Retina (tissue), 1 donor: ENCODE data around the gene IFITM10.

Experiments
- DNase-seq: peaks from one replicate; pipeline ENCODE4 v3.0.0-alpha.2; 2016

Gene IFITM10

DNA sequence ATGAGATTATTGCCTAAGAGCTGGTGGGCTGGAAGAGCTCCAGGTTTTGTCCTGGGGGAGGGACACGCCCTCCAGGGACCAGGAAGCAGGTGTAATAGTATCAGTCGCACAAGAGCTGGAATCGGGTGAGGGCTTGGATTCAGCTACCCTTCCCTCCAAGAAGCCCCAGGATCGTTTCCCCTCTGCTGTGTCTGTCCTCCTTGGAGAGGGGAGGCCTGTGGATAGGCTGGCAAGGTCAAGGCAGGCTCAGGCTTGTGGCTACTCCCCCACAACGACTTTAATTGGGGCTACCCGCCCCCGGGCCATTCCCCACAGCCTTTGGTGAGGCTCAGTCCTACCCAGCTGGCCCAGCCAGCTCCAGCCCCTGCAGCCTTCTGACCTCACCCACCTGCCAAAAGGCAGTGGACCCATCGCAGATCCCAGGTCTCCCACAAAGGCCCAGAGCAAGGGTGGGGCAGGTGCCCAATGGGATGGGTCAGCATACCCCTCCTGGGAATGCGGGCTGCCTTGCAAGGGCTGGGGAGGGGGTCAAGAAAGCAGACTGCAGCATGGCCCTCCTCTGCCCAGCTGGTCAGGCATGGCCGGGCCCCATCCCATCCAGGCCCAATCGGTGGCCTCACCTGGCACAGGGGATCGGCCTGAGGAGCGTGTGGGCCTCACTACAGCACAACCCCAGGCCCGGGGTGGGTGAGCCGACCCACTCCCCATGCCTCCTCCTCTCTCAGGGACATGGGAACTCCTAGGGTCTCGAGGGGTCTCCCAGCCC, 12.3 kb upstream of the IFITM10 start:
- no peak for DNase-seq

DNA sequence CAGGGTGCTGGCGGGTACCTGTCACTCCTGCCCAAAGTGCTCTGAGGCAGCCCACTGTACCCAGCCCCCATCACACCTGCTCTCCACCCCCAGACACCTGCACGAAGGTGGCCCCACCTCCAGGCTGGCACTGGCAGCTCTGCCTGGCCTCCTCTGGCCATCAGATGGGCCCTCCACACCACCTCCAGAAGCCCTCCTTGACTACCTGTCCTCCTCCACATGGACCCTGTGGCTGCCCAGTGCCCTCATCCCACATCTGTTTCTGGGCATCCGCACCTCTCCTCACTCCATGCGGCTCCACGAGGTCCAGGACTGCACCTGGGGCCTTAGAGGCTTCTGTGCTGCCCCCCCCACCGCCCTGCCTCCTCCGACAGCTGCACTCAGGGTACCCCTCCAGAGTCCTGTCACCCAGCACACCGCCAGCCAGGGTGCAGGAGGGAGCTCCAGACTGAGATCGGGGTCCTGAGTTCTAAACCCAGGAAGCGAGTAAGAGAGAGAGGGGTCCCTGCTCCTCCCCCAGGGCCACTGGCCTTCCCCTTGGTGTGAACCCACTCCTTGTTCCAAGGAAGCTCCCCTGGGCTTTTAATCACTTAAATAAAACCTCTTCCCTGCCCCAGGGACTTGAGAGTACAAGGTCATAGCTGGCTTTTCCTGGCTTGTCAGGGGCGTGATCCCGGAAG, 11.6 kb upstream of the IFITM10 start:
- DNase-seq, result no peak

DNA sequence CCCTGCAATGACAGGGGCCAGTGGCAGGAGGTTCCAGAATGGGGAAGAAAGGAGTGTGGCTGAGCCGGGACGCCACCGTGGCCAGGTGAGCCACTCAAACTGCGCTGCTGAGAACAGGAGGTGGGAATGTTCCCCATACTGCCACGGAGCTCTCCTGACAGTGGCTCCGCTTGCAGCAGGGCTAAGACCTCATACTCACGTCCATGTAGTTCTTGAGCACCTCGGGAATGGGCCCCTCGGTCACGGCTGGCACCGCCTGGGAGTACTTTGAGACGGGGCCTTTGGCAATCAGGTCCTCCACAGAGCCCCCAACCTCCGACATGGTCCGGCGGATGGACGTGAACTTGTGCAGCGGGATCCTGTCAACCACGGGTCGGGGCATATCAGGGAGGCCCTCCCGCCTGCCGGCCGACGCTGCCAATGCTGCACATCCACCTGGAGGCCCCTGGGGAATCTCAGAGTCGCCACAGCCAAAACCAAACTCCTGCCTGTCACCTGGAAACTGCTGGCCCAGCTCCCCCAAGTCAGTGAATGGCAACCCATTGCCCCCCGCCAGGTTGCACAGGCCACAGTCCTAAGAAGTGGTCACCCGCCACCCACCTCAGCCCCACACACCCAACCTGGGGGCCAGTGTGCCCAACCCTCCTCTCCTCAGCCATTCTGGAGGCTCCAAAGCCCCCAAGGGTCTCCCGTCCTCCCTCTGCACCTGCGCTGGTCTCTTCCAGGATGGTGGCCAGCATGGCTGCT, 10.9 kb upstream of the IFITM10 start:
- no peak for DNase-seq

DNA sequence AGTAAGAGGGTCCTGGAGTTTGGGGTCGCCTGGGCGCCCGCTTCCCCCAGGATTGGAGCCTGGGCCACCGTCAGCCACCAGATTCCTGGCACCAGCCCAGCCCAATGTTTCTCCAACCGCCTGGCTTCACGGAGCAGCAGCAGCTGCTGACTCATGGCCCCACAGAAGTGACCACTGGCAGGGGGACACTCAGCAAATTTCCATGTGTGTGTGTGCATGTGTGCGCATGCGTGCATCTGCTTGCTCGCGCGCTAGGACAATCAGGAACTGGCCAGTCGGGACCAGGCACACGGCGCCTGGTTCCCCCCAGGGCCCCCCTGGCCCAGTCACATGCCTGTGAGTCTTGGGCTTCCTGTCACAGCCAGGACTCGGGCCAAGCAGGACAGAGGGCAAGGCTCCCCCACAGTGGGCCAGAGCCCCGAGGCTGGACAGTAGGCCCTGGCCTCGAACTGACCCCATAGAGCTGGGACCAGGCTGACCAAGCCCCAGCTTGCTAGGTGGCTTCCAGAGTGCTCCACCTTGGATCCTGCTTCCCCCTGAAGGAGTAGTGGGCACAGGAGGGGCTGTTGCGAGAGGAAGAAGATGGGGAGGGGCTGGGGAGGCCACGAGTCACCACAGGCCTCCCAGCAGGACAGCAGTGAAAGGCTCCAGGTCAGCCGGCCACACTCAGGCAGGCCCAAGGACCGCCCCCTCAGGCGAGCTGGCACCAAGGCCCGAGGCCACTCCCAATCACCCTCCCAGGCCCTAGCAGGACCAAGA, 10.1 kb upstream of the IFITM10 start:
- DNase-seq, result no peak

DNA sequence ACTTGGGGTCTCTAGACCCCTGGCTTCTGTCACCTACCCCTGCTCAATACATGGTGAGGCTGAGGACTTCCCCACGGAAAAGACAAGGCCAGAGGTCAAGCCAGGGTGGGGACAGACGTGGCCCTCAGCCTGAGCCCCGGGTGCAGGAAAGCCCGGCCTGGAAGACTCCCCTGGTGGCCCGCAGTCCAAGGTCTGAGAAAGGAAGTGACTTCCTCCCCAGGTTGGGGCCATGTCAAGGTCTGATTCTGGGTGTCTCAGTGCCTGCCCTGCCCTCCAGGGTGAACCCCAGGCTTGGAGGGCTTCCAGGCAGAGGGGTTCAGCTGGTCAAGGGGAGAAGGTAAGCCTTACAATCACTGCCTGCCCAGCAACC, 9.4 kb upstream of the IFITM10 start:
- DNase-seq, result no peak

DNA sequence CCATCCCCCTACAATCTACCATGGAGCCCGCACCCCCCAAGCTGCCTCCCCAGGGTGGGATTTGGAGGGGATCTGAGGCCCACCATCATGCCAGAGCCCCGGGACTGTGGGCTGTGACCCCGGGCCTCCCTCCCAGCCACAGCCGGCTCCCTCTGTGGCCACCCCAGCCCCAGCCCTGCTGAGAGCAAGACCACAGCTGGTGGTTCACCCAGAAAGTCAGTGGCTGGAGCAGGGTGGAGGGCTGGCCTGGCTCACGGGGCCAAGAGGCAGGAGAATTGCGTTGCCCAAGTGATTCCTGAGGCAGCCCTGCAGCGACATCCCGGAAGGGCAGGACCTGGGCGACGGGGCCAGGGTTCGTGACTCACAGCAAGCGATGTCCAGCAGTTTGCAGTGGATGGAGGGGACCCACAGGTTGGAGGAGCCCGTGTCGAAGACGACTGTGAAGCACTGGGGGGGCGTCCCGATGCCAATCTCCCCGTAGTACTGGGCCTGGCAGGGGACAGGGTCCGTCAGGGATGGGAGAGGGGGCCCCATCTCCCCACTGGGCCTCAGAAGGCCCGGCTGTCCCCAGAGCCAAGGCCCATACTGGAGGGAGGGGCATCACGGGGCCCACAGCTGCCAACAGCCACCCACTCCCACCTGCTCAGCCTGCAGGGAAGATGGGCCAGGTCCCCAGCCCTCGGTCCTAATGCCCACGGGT, 8.9 kb upstream of the IFITM10 start:
- DNase-seq, result no peak

DNA sequence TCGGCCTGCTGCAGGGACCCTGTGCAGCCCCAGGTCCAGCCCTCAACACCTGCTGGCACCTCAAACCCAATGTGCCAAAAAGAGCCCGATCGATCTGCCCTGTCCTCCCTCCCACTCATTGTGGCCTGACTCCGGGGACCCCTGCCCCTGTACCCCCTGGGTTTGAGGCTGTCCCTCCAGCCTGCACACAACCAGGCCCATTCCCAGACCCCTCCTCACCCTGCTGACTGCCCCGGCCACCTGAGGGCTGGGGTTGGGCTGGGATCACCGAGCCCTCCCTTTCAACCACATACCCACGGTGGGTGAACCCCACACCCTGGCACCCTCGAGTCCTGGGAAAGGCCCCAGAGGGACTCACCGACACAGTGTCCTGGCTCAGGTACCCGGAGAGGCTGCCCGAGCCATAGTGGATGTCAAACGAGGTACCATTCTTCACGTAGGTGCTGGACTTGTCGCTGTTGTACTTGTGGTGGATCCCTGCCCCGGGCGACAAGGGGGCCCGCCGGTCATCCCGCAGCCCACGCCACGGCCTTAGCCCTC, 8.3 kb upstream of the IFITM10 start:
- no peak for DNase-seq

DNA sequence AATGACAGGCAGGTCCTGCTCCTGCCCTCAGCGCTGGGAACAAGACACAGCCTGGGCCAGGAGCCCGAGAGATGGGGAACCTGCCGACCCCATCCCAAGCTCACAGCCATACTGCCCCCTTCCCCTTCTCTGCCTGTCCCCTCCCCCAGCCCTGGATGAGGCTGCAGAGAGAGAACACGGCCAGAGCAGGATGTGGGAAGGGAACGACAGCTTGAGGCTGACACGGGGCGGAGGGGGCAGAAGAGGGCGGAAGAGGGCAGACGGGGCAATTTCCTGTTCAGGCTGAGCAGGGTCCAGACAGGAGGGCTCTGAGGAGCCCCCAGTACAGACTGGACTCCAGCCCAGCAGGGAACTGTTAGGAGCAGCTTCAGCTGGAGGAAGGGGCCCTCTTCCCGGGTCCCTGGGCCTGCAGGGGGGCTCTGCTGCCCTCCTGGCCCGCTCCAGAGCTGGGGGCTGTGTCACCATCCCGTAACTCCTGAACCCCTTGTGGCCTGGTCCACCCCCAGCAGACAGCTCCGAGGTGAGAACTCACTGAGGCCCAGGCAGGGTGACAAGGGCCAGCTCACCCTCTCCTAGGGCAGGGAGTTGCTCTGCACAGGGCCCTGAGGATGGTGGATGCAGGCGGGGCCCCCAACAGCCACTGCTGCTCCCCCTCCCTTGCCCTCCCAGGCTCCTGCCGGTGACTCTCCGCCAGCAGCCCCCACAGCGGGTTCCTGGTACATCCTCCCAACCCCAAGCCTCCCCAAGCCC, 7.6 kb upstream of the IFITM10 start:
- DNase-seq, result no peak

DNA sequence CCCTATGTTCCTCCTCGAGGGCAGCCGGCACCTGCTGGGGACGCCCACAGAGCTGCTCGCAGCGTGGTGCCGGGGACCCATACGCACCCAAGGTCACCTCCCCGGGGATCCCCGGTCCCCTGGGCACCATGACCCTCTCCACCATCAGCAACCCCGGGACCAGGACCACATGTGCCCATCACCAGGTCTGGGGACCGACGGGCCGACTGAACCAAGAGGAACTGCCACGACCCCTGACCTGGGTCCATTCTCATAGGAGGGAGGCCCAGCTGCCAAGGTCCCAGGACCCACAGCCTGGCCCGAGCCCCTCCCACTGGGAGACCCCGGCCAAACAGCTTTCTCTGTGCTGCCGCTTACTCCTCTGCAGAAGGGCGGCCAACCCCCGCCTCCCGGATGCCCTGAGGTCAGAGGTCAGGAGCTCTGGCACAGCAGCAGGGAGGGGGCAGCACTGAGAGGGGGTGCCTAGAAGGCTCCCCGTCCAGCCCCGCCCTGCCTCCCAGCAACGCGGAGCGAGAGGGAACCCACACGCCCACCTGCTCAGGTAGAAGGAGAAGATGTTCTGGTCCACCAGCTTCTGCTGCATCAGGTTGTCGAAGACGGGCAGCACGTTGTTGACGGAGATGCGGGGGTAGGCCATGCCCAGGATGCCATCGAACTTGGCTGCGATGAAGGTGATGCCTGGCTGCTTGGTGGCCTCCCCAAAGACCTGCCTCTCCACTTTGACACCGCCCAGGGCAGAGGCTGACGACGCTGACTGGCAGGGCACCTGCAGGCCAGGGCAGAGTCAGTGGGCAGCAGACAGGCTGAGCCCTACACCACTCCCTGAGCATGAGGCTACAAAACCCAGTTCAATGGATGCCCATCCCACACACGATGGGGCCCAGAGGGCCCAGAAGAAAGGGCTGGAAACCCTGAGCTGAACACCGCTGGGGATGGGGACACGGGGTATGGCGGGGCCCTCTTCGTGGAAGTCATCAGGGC, 6.7 kb upstream of the IFITM10 start:
- no peak for DNase-seq

DNA sequence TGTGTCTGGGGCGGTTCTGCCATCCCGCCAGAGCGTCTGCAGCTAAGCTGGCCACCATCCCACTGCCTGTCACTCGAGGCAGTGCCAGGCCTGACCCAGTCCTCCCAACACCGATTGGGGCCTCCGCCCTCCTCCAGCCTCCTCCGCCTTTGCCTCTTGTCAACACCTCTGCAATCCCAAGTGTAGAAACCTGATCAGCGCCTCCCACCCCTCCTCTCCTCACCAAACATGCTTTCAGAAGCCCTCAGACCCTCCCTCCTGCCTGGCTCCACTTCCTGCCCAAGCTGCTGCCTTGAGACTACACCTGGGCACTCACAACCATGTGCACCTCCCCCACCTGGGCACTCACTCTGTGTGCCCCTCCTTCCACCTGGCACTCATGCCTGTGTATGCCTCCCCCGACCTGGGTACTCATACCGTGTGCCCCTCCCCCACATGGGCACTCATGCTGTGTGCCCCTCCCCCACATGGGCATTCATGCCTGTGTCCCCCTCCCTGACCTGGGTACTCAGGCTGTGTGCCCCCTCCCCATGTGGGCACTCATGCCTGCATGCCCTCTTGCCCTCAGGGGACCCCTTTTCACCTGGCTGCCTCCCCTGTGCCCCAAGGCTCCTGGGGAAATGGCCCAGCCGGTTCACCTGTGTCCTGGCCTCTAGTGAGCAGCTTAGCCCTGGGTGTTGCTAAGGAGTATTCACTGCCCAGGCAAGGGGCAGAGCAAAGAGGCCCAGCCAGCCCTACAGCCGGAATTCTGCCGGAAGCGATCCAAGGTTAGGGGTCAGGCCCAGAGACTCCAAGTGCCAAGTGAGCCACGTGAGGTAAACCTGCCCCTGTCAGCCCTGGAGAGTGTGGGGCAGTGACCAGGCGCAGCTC, 5.5 kb upstream of the IFITM10 start:
- no peak for DNase-seq

DNA sequence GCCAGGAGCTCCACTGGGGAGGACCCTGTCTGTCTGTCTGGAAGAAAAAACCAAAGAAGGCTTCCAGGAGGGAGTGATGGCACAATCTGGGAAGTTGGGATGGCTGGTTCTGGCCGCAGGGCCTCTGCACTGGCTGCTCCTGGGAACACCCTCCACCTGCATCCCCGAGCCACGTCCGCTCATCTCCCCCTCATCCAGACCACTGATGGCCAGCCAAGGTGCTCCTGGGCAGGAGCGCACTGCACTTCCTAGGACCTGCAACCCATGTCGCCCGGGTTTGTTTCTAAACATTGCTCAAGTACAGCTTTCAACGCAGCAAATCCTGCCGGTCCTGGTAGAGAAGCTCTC, 4.9 kb upstream of the IFITM10 start:
- DNase-seq, result no peak

DNA sequence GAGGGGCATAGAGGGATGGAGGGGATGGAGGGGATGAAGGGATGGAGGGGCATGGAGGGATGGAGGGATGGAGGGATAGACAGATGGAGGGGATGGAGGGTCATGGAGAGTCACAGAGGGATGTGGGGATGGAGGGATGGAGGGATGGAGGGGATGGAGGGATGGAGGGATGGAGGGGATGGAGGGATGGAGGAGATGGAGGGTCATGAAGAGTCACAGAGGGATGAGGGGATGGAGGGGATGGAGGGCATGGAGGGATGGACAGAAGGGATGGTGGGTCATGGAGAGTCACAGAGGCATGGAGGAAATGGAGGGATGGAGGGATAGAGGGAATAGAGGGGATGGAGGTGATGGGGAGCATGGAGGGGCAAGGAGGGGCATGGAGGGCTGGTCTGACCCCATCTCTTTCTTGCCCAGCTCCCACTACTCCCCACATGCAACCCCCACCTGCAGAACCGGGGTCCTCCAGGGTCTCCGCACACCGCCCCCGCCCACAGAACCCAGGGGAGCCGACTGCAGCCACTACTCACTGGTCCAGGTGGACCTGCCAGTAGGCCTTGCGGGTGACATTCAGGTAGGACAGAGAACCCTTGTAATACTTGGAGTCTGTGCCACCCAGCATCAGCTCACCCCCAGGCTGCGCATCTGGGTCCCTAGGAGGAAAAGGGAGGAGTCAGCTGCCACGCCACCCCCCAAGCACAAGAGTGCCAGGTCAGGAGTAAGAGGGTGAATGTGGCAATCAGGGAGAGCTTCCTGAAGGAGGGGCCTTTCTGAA, 4.2 kb upstream of the IFITM10 start:
- no peak for DNase-seq

DNA sequence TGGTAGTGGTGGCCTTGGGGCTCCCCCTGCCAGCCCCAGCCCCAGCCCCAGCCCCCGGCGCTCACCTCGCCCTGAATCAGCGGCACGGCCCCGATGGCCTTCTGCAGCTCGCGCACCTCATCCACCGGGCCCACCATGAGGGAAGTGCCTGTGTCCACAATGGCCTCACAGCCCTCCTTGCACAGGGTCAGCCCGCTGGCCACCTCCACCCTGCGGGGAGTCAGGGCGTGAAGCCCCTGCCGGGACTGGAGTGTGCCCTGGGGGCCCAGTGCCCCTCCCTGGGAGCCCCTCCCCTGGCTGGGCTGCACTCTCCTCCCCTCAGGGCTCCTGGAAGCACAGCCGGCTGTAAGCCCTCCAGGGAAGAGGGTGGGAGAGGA, 3.5 kb upstream of the IFITM10 start:
- DNase-seq, result no peak

DNA sequence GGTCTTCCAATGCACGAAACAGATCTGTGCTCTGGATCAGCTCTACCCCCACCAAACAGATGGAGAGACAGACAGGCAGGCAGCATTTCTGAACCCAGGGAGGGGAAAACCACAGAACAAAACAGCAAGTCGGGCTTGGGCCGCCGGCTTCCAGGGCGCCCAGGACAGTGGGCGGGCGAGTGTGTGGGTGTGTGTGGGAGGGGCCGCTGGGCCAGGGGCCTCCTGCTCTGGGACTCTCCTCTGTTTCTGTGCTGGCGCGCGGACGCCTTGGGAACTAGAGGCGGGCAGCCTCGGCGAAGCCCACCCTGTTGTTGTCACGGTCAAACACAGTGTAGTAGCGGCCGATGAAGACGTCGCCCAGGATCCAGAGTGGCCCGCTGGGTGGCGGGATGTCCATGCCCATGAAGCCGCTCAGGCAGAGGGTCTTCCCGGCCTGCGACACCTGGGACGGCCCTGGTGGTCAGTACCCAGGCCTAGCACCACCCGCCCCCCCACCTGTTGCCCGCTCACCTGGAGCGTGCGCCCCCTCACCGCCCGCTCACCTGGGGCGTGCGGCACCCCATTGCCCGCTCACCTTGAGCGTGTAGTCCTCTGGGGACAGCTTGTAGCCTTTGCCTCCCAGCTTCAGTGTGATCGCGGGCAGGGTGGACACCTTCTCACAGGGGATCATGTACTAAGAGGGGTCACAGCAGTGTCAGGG, 3.0 kb upstream of the IFITM10 start:
- DNase-seq, result no peak

DNA sequence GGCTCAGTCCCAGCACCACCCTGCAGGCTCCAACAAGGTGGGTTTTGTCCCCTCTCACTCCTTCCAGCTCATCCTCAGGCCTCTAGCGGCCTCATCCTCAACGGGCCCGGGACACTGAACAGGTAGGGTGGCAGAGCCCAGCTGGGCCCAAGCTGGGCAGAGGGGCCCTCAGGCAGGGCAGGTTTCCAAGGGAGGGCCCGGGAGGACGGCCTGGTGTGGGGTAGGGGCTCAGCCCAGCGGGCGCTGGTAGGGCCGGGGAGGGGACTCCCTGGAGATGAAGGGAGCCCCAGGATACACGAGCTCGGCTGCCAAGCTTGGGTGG, 2.5 kb upstream of the IFITM10 start:
- no peak for DNase-seq

DNA sequence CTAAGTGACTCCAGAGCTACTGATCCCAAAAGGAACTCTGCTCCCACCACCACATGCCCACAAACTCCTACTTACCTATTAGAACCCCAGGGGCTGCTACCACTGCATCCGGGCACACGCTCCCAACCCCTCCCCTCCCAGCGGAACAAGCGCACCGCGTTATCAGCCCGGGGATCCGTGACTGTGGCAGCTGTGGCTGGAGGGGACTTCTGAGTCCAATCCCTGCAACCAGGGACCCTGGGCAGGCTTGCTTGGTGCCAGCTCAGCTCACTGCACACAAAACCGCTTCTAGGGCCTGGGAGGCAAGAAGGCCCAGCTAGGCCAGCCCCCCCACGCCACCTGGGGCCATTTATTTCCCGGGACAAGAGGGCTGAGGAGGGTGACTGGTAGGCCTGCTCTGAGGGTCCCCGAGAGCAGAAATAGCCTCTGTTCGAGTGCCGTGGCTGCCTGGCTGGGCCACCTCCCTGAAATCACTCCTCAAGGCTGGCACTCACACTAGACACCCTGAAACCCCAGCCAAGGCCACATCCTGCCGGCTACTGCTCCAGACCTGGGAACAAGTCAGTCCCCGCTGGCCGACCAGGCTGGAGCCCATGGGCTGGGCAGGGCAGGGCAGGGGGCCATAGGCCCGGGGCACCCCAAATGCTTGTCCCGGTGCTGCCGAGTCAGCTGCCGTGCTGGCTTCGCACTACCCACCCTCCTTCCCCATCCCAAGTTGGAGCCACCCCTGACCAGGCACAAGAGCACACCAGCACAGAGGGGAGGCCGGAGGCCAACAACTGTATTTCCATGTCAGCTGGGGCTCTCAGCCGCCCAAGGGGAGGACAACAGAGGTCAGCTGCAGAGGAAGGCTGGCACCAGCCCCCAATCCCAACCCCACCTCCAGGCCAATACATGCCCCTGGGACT, 1.9 kb upstream of the IFITM10 start:
- DNase-seq, result no peak

DNA sequence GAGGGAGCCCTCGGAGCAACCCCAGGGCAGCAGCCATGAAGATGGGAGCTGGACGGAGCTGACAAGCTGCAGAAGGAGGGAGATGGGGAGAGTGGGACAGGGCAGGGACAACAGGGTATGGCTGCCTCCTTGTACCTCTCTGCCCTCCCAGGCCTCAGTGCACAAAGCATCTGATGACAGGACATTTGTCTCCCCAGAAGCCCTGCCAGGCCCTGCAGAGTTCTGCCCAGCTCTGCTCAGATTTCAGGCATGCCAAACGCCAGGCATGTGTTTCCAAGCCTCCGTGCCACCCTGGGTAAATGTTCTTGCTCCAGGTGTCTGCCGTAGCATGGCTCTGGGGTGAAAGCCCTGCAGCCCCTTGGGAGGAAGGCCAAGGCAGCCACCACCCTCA, 1.1 kb upstream of the IFITM10 start:
- DNase-seq, result no peak
